NCI-H128 (cell line): ENCODE data around the gene LNPK.
"Not testable (repeated sequence)": the region's sequence is repeated elsewhere in the genome, so short reads cannot be mapped to it uniquely, and the experiment has no call there.

ENCODE experiments used
- DNase-seq: peaks from one replicate; lab custom pipeline; 2025; ENCODE audit not compliant: unreplicated experiment; lab: John Stamatoyannopoulos, UW

The LNPK gene, protein sequence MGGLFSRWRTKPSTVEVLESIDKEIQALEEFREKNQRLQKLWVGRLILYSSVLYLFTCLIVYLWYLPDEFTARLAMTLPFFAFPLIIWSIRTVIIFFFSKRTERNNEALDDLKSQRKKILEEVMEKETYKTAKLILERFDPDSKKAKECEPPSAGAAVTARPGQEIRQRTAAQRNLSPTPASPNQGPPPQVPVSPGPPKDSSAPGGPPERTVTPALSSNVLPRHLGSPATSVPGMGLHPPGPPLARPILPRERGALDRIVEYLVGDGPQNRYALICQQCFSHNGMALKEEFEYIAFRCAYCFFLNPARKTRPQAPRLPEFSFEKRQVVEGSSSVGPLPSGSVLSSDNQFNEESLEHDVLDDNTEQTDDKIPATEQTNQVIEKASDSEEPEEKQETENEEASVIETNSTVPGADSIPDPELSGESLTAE

GRCh38 chr2:176001916-176002687 lies at the start of gene LNPK:
Gene LNPK, minus strand, starts transcription at chr2:176002267. Its CDS starts 6,683 bp downstream, at chr2:175995584.
- DNase-seq = peak; percentile 73

DNA sequence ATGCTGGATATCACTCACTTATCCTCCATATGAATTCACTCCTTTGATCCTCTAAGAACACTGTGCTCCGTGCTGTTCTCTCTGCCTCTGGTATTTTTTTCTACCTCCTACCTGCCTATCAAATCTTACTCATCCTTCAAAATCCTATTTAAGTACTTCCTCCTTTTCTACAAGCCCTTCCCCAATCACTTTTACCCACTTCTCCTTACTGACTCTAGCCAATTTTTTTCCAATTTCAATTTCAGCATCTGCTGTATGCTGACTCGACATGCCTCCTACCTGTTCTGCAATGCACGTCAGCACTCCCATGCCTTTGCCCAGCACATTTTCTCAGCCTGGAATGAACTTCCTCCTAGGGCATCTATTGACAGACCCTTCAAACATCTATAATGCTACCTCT lies 37.3 kb upstream of the LNPK start:
- DNase-seq = no peak

- no peak for DNase-seq
These were observed 36.6 kb upstream of the LNPK start for GRCh38 chr2:176038694-176039093.

GRCh38 chr2:176035013-176035691 lies 33.1 kb upstream of the LNPK start:
- no peak for DNase-seq

DNA sequence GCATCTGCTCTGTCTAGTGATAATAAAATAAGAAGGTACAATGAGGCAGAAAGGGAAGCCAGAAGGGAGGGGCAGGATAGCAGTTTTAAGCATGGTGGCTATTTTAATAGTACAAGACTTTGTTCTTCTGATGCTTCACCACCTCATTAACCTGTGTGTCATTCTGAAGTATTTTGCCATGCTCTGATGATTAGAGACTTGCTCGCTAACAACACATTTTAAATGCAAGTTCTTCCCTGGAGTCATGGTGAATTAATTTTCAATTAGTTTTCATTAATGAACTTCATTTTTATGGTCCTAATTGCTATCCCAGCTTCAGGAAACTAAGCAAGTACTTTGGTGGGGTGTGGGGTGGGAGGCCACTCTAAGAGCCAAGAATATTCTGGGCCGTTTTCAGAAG lies 25.7 kb upstream of the LNPK start:
- DNase-seq = no peak

DNA sequence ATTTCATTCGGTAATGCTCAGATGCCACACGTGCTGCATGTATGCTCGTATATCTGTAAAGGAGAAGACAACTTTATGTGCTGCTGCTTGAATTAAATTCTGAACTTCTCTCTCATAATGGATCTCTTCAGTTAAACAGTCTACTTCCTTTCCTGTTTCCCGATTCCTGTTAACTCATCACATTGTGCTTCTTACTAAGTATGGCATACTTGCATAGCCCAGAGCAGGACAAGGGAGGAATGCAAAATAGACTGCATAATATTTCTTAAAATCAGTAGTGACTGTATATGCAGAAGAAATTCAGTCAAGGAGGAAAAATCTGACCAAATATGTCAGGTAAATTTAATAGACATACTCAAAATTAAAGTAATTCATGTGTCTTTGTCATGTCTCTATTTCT lies 23.9 kb upstream of the LNPK start:
- no peak for DNase-seq

- DNase-seq = no peak
These were observed 22.0 kb upstream of the LNPK start for GRCh38 chr2:176024083-176024482.

GRCh38 chr2:176022048-176022447 lies 20.0 kb upstream of the LNPK start:
- no peak for DNase-seq

- DNase-seq = no peak
These were observed 18.3 kb upstream of the LNPK start for GRCh38 chr2:176020400-176020799.

- no peak for DNase-seq
These were observed 16.6 kb upstream of the LNPK start for GRCh38 chr2:176018708-176019107.

DNA sequence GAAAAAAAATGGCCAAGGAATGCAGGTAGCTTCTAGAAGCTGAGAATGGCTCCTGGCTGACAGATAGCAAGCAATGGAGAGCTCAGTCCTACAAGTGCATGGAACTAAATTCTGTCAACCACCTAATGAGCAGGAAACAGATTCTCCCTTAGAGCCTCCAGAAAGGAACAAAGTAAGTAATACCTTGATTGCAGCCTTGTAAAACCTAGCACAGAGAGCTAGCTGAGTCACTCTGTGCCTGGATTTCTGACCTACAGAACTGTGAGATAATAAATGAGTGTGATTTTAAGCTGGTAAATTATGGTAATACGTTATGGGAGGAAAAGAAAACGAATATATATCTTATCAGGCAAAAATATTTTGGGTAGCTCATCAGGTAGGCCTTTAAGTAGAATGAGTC lies 7.4 kb upstream of the LNPK start:
- no peak for DNase-seq

DNA sequence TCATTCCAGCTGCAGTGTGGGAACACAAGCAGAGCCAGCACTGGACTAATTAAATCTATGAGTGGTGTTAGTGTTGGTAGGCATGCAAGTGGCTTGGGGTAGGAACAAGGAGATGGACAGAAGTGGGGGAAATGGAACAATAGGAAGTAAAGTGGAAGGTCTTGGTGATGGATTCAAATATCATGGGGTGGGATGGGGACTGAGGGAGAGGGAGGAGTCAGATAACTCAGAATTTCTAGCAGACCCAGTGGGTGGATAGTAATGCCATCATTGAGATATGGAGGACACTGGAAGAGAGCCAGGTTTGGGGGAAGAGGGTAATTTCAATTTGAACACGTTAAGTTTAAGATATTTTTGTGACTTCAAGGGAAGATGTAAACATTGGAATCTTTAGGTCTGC lies 2.9 kb upstream of the LNPK start:
- no peak for DNase-seq

- DNase-seq = no peak
These were observed 1.9 kb upstream of the LNPK start for GRCh38 chr2:176003958-176004357.

DNA sequence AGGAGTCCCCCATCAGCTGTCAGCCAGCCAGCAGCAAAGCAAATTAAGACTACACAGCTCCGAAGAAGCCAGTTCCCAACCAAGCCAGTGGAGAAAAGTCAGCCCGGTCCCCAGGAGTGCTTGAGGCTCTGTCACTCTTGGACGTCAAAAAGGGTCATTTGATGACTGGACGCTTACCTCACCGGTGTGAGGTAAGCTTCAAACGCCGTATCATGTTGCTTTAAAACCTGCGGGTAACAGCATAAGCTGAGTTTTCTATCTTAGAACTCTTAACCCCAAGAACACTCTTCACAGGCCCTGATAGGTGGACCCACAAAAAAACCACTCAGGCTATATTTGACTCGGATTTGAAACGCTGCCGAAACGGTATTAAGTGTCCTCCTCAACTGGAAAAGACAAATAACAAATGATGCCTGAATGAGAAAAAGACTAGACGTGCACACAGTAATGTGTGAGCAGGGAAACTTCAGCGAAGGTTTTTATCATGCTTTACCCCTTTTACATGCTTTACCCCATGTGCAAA lies 682 bp upstream of the LNPK start:
- DNase-seq = no peak

- DNase-seq = no peak
These were observed 669 bp downstream of the LNPK start for GRCh38 chr2:176001281-176001915.

DNA sequence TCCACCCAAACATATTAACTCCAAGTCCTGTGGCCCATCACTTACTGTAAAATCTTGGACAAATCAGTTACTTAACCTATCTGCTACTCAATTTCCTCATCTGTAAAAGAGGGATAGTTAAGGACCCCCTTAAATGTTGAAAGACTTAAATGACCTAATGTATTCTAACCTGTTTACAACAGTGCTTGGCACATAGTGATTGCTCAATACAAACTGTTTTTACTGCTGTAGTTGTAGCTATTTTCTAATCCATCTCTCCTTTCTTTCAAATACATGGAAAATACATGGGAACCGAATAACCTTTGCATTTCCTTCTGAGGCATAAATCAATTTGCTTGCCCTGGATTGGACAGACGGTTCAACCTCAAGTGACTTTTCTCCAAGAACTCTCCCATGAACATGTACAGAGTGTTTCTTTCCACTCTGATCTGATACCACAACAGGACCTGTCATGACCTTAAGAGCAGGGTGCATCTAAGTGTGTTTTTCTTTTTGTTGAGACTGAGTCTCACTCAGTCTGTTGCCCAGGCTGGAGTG lies 2.7 kb downstream of the LNPK start:
- DNase-seq = no peak

GRCh38 chr2:175990099-175990498 lies 12.0 kb downstream of the LNPK start:
- DNase-seq = no peak

DNA sequence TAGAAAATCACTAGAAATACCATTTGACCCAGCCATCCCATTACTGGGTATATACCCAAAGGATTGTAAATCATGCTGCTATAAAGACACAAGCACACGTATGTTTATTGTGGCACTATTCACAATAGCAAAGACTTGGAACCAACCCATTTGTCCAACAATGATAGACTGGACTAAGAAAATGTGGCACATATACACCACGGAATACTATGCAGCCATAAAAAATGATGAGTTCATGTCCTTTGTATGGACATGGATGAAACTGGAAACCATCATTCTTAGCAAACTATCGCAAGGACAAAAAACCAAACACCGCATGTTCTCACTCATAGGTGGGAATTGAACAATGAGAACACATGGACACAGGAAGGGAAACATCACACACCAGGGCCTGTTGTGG lies 14.9 kb downstream of the LNPK start:
- not testable (repeated sequence) for DNase-seq

- DNase-seq = no peak
These were observed 17.2 kb downstream of the LNPK start for GRCh38 chr2:175984846-175985245.

DNA sequence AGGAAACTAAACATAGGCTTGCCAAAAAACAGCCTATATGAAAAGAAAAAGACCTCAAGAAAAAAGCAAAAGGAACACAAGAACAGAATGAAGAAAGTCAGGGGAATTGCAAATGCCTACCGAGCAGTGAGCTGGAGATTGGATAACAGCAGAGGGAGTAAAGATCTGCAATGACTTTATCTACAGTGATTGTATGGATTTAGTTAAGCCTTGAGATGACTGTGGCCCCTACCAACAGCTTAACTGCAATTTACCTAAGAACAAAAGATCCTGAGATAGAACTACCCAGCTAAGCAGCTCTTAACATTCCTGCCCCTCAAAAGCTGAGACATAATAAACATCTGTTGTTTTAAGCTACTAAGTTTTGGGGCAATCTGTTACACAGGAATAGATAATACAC lies 20.5 kb downstream of the LNPK start:
- no peak for DNase-seq
